NCI-H2081 (cell line): ENCODE data around the gene NFIB.

Source experiments
- DNase-seq, 2 experiments: peaks; one replicate each; lab custom pipeline; 2025; lab: John Stamatoyannopoulos, UW

NFIB gene

DNA sequence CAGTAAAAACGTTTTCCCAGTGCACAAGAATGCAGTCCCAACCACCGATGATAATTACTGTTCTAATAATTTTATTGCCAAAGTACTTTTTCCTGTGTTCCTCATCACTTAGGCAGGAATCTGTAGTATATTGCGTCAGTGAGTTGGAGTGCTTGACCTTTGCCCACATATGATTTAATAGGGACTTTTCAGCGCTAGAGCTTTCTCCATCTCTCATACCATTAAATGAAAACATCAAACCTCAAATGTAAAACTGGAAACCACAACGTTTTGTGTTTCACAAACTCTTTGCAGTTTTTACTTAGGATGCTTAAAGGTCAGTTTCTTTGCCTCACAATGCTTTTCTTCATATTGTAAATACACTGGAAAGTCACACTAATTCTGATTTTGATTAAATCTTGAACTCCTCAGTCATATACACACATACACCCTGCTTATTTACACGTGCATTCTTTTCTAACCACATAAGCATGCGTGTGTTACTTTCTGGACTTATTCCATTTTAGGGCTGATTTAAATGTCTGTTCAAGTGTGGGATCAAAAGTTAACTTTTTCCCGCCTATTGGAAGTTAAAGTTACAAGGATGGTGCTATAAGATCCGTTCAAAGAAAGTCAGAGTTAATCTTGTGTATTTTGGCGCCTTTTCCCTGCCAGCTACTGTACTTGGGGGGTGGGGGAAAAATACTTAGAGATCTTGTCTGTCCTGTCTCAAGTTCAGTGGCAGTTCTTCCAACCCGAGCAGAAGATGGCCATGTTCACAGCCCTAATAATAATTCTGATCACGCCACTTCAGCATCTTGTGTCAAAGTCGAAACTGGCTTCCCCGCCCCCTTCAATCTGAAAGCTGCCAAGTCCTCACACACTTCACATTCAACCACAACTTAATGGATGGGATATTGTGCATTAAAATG is 6.6 kb upstream of the NFIB start:
- DNase-seq: peak; percentile 25 to 65

DNA sequence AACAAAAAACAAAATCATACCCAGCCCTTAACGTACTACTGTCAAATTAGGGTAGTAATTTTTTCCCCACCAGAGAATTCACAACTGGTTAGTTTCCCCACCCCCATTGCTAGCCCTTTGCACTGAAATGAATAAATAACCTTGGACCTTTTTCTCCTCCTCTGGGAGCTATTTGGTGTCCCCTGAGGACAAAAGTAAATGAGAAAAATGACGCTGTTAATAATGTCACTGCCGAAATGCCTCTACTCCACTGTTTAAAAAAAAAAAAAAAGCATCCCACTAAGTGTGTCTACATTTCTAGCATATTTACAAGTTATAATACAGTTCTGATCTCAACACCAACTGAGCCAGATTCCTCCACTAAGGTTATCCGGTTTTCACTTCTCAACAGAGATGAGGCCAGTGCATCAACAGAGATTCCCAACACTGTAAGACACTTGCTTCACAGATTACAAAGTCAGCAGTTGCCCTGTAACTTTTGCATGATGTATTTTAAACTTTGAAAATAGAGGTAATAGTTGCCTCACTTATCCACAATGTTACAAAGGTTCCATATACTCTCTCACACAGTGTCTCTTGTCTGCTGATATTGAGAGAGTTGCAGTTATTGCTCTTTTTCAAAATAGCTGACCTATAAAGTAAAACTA is 5.1 kb upstream of the NFIB start:
- no peak for DNase-seq

DNA sequence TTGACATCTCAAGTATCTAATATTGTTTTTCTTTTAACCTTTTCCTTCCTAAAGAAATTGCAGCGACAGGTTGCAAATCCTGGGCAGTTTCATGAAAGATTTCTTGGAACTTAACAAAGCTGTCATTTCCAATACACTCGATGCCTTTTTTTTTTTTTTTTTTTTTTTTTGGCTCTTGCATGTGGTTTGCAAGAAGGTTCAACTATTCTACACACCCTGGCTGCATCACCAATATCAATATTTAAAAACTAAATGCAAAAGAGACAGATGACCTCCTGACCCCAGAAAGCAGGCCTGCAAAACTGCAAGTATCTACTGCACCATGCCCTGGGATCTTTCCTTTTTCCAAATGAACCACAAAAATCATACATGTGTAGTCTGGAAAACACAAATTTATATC is 4.4 kb upstream of the NFIB start:
- no peak for DNase-seq

DNA sequence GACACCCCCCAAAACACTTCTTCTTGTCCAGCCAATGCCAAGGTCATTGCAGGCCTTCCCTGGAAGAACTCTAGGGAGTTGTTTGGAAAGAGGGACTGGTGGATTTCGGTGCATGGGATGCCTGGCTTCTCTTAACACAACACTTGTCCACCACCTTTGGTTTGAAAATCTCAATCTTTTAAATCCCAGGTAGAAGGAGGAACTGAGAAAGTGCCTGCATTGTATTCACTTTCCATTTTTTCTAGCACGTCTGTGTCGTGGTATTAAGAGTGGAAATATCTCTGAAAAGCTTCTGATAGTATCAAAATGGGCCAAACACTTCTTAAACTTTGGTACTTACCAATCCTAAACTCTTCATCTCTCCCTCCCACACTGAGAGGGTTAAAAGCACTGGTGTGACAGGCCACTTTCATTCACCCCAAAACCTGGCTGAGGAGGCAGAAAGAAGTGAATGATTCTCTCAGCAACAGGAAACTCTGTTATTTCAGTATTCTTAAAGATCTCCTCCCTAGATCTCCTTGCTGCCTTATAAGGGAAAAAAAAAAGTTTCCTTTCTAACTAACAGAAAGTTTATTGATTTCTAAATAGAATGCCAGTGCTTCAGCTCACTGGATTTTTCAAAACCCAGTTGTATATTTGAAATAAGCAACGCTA is 3.9 kb upstream of the NFIB start:
- no peak for DNase-seq

DNA sequence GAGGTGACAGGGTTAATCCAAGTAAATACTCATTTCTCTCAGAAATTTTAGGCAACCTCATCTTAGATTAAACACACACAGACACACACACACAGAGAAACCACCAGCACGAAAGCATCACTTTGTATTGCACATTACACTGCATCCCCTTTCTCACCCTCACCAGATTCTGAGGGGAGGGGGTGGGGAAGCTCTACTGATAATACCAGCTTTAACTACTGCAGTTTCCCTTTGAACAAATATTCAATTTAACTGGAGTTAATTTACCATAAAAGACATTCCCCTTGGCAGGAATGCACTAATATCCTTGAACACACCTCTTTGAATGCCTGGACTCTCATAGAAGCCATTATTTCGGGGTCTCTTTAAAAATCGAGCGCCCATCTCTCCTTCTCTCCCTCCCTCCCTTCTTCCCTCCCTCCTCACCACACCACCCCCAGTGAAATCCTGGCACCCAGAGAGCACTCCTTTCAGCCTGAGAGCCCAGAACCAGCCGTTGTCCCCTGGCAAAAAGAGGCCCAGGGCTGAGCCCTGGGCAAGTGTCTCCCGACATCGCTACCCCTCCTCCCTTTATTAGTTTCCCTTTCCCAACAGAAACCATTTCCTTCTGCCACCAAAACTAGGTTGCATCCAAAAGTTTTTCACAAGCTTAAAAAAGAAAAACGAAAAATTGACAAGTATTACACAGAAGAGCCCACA is 2.8 kb upstream of the NFIB start:
- DNase-seq: peak; percentile 60 to 71

DNA sequence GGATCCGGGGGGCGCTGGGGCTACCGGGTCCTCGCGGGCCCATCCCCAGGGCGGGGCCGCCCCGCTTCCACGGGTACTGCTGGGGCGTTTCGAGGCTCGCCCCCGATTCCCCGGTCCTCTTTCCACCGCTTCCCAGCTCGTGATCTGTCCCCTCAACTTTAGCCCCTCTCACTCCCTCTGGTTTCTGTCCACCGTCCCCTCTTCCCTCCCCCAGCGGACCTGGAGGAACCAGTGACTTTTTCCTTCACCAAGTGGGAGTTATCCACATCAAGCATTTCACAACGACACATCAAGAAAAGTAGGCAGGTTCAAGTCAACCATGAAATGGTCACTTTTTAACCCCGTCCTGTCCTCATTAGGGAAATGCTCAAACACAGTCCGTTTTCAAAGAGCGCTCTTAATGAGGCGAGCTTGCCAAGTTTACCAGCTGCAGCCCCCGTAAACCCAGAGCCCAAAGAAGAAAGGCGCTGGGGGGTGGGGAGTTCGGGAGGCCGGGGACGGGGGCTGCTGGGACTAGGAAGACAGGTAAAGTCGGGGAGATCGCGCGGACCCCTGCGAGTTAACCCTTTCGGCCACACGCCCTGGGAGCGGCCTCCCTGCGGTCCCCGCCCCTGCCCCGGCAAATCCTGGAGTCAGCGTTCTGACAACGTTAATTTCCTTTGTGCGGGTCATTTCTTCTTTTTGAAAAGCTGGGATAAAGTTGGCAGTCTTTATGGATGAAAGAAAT is 2.1 kb upstream of the NFIB start:
- peak; percentile 65 to 79 for DNase-seq

DNA sequence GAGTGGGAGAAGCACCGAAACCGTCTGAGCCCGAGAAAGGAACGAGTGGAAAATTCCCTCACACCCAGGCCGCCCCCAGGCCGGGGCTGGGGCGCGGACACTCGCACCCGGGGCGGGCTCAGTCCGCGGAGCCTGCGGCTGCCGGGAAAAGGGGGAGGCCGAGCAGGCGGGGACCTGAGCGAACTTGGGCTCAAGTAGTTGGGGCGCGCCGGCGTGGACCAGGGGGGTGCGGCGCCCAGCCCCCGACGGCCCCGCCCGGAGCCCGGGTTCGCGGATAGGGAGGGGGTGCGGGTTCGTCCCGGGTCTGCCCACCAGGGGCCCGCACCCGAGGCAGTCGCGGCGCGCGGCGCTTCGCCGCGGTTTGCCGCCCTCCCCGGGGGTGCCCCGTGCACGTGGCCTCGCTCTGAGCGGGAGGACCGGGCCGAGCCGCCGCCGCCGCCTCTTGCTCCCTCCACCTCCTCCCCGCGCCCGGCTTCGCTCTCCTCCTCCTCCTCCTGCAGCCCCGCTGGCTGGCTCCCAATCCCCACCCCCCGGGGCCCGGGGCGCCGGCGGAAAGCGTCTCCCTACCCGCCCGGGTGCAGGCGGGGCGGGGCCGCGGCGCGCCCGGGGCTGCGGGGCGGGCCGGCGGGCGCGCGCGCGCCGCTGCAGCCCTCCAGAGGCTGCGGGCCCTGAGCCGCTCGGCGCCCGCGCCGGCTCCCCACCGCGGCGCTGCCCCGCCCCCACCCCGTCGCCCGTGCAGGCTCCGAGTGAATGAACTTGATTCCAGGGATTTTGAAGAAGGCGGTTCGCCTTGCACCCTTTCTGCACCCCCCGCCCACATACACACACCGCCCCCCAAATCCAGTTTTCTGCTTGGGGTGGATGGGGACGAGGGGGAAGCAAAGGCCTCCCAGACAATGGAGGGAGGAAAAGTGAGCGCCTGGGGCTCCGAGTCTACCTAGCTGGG is 1.3 kb upstream of the NFIB start:
- peak; percentile 96 to 97 for DNase-seq

DNA sequence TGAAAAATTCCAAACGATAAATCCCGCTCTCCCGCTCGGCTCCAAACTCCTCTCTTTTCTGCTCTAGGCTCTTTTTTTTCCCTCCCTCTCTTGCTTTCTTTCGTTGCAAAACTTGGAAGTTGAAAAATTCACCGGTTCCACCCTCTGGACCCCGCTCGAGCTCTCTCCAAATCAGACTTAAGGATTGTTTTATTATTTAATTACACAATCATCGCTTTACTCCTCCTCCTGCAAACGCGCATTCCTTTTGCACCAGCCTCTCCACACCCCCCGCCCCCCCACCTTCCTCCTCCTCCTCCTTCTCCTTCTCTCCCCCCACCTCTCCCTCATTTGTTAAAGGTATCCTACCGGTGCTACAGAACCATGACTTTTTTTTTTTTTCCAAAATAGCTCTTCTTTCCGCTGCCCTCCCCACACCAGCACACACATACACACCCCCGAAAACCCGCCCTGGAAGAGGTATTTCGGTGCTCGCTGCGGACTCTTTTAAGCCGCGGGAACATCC is 535 bp upstream of the NFIB start:
- DNase-seq: peak; percentile 89 to 90

DNA sequence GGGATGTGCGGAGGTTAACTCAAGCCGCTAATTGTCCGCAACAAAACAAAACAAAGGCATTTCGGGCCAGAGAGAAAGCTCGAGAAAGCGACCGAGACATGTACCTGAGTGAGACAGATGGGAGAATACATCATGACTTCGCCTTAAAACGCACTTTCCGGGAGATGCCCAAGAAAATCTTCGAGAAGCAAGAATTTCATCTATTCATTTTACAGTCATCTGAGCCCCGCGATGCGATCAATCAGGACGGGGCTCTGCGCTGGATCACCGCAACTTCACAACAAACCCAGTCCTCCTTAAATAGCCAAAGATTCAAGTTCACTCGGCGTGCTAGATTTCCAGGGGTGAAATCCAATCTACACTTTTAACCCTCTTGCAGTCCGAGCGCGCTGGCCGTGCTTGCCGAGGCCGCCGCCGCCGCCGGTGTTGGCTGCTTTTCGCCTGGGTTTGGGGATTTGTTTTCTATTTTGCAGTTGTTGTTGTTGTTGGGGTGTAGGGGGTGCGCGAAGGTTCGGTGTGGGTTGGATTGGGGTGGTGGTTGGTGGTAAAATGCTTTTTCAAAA is 482 bp downstream of the NFIB start:
- peak; percentile 39 to 59 for DNase-seq

DNA sequence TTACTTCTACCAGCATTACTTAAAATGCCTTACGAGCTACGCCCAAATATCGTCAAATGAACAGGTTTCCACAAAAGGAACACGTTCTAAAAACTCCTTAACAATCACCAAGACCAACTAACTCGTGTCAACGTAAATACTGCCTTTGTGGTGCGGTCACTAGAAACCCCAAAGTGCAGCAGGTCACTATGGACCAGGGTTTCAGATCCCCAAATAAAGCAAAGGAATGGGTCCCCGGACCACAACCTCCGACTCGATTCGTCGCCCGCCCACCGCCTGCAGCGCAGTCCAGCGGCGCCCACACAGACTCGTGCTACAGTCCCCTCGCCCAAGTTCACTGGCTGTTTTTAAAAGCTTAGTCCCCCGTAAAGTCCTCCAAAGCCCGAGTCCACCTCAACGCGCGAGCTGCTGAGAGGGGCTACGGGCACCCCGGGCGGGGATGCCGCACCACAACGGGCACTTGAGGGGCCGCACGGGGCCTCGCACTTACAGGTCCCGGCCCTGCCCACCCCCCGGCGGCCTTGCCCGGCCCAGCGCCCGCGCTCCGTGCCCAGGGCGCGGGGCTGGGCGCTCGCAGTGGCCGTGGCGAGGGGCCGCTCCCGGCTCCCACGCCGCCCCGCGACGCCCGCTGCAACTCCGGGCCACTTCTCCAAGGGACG is 1.1 kb downstream of the NFIB start:
- DNase-seq: peak; percentile 40 to 59

DNA sequence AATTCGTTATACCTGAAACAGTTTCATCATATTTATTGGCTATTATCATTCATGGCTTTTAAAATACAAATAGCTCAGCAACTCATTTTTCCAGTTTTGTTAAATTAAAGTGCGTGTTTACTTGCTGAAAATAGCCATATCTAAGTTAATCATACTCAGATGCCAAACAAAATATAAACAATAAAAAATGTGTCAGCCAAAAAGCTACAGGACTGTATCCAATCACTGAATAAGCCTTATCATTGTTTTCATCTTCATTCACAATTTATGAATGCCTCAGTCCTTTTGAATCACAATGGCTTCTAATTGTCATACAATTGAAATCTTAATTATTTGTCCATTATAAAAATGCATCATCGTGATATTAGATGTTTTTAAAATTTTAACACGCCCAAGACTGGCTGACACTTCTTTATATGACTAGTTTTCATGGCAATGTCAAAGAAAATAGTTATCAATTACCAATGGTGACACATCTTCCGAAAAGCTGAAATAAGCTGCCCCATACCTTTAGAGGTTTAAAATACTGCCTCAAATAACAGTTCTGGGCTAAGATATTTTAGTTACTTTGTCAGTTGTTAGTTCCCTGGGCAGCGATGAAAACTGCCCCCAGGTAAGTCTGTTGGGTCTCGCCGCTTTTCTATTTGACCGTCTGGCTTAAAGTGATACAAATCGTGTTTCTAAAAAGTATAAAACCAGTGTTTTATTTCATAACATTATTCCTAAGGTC is 1.8 kb downstream of the NFIB start:
- DNase-seq: no peak

DNA sequence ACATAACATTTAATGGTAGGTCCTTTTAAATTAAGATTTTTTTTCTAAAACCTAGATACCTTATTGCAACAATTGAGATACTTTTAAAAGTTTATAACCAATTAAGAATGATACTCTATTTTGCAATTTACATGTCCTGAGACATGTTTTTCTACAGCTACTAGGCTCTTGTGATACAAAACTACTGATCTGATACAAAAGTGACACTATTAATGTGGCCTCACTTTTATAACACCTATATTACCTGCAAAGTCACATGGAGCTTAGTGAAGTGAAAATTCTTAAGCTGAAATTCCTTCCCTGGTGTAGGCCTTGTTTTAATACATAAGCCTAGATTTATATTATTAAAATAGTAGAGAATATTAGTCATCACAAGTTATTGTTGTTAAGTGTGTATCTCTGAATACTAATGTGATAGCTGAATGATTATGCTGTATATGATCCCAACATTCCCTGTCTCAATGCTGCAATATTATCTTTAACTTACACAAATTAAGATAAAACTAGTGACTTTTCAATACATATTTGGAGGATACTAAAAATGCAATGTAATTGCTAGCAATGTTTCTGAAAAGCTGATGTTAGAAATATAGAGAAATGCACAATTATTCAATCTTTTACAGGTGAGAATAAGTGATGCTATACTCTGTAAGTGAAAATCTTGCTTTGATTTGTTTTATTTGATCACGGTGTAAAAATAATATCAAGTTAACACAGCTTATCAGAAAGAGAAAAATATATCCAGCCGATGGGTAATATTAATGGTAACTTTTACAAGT is 2.6 kb downstream of the NFIB start:
- no peak for DNase-seq

DNA sequence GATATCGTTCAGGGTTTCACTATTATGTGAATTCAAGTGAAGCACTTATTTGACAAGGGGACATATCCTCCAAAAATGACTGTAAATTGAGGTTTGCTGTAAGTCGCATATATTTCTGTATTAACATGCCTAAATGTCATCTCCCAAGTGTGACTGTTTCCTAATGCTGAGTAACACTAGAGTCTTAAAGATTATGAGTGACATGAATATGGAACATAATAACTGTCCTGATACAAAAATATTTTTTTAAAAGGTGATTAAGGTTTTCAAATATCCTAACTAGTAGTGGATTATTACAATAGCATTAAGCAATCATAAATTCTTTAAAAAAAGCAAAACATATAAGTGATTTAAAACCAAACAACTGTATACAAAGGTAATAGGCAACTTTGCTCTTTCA is 3.6 kb downstream of the NFIB start:
- peak in 1 of 2 experiments; percentile 36 for DNase-seq

DNA sequence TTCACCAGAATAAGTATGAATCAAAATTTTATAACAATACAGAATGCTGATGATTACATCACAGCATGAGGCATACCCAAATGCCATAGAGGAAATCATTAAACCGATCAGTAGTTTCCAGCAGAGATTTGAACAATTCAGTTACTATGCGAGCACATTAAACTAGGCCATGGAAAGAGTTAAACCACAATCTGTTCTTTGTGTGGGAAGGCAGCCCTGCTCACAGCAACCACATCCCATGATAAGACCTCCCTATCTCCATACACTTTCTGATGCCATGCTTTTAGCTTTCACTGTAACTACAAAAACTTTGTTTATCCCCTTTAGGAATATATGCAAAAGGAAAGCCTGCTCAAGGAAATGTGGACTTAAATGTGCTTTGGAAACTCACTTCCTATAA is 4.5 kb downstream of the NFIB start:
- DNase-seq: peak; percentile 39 to 78

DNA sequence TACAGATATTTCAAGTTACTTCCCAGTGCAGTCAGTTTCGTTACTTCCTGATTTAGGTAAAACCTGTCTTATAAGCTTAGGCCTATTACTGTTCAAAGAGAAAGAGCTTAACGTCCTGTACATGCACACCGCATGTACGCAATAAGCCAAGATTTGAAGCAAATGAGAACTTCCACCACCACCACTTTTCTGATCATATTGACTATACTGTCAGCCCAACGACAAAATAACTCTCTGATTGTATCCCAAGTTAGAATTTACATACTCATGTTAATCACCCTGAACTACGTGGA is 5.1 kb downstream of the NFIB start:
- DNase-seq: no peak

DNA sequence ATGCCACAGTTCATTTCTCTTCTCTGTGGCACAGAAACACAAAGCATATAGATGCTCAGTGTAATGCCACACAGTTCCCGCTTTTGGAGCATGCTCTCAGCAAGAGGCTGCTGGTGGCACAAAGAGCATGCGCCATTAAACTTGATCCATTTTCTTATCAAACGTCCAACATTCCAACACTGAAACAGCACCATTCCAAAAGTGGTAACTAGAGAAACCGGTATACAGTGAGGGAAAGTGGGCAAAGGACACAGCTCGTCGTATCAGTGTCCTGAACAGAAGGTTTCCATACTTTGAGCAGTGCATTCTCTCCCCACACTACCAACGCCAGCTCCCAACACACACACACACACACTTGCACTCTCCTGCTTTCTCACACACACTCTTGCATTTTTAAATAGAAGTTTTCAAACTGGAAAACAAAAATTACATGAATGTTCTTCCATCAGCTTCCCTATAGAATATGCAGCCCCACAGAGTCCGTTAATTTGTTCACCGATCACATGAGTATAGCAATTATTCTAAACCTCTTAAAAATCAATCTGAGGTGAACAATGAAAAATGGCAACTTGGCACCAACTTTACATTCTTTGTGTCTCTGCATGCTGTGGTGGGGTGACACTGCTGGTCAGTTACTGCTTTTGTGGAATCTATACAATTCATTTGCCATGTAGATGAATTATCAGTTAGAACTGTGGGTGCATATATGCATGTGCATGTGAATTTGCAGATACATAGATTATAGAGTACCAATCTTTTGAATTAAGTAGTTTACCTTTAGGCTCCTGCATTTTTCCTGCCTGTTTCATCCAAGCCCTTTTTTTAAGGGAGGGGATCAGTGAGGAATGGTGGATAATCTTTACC is 5.7 kb downstream of the NFIB start:
- peak; percentile 51 to 77 for DNase-seq
